Chondrocyte (in vitro differentiated cells): ENCODE data around the gene PANK3. TPM values are rescaled to one million over a fixed set of nuclear protein-coding genes. Genes with fewer than 3 reads are reported as not detected.
A peak's percentile ranks its signal among the peaks of the same experiment; 100 is the strongest.

ENCODE experiments used
- DNase-seq: peaks from one replicate; pipeline ENCODE4 v3.0.0; 2021; ENCODE audit warnings: mixed read lengths, low spot score
- H3K27ac Mint-ChIP-seq: one replicate; pipeline ENCODE4 v1.8.0; 2021; ENCODE audit warnings: mild to moderate bottlenecking, moderate library complexity, mixed read lengths; ENCODE audit not compliant: unreplicated experiment
- H3K27me3 Mint-ChIP-seq: 2 replicates; pipeline ENCODE4 v1.8.0; 2021; ENCODE audit warnings: low read depth, mixed read lengths
- H3K36me3 Mint-ChIP-seq: 2 replicates; pipeline ENCODE4 v1.8.0; 2021; ENCODE audit warnings: low read depth, mixed read lengths
- H3K4me1 Mint-ChIP-seq: 2 replicates; pipeline ENCODE4 v1.8.0; 2021; ENCODE audit warnings: low read depth, mild to moderate bottlenecking, mixed read lengths
- H3K4me3 Mint-ChIP-seq: one replicate; pipeline ENCODE4 v1.8.0; 2021; ENCODE audit warnings: mild to moderate bottlenecking, moderate library complexity, mixed read lengths; ENCODE audit not compliant: unreplicated experiment
- H3K9me3 Mint-ChIP-seq: 2 replicates; pipeline ENCODE4 v1.8.0; 2021; ENCODE audit warnings: low read depth, mixed read lengths
- CTCF ChIP-seq: fragments of 200-600 bp; sonication (generic); IDR thresholded peaks from 2 replicates; pipeline ENCODE4 v1.5.0; 2021; ENCODE audit warnings: antibody characterized with exemption, mild to moderate bottlenecking, moderate library complexity
- total RNA-seq: library from RNA; stranded (reverse); gene quantifications from 3 replicates; pipeline ENCODE4 v1.2.1, GENCODE V29; 2021

Gene PANK3
- total RNA-seq, 1 donor from 2014 or later, result 112 TPM

- no peaks in the 10 kb centered on the region for H3K9me3 Mint-ChIP-seq
- H3K27ac Mint-ChIP-seq, result no peak overlapping the region
- TF ChIP-seq CTCF, result no peak
- H3K27me3 Mint-ChIP-seq, result no peaks in the 10 kb centered on the region
- no peak overlapping the region for H3K4me3 Mint-ChIP-seq
- H3K36me3 Mint-ChIP-seq, result no peaks in the 10 kb centered on the region
- no peak for DNase-seq
- peaks cover 26% of the 10 kb centered on the region for H3K4me1 Mint-ChIP-seq
Measured at GRCh38 chr5:168608821-168609220, 29.7 kb upstream of the PANK3 start.

- H3K36me3 Mint-ChIP-seq, result no peaks in the 10 kb centered on the region
- no peaks in the 10 kb centered on the region for H3K9me3 Mint-ChIP-seq
- DNase-seq, result no peak
- no peak for TF ChIP-seq CTCF
- no peaks in the 10 kb centered on the region for H3K27me3 Mint-ChIP-seq
- no peak overlapping the region for H3K27ac Mint-ChIP-seq
- no peak overlapping the region for H3K4me3 Mint-ChIP-seq
- H3K4me1 Mint-ChIP-seq, result peaks cover 29% of the 10 kb centered on the region
Measured at GRCh38 chr5:168608386-168608785, 29.2 kb upstream of the PANK3 start.

DNA sequence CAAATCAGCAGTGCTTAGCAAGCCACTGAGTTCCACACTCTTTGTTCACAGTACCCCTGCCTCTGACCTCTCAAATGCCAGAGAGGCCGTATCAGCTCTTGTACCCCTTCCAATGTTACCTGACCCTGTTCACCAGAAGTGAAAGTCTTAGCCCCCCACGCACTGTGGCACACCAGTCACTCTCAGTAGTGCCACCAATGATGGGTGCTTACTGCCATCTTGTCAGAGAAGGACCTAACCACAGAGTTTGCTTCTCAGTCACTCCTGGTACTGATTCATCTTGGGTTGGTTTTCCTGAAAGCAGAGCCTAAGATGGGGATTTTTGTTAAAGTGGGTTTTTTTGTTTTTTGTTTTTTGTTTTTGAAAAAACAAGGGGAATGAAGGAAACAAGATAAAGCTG lies 28.8 kb upstream of the PANK3 start:
- Mint-ChIP-seq H3K4me1 (peaks cover 27% of the 10 kb centered on the region), H3K4me3 (no peak overlapping the region), H3K9me3 (no peaks in the 10 kb centered on the region), H3K27ac (no peak overlapping the region), H3K36me3 (no peaks in the 10 kb centered on the region), H3K27me3 (no peaks in the 10 kb centered on the region)
- no peak for TF ChIP-seq CTCF
- DNase-seq, result no peak

- Mint-ChIP-seq H3K27ac (no peak overlapping the region), H3K4me3 (no peak overlapping the region), H3K4me1 (peaks cover 16% of the 10 kb centered on the region), H3K9me3 (no peaks in the 10 kb centered on the region), H3K36me3 (no peaks in the 10 kb centered on the region), H3K27me3 (no peaks in the 10 kb centered on the region)
- no peak for TF ChIP-seq CTCF
- DNase-seq, result no peak
Measured at GRCh38 chr5:168606562-168606961, 27.4 kb upstream of the PANK3 start.

DNA sequence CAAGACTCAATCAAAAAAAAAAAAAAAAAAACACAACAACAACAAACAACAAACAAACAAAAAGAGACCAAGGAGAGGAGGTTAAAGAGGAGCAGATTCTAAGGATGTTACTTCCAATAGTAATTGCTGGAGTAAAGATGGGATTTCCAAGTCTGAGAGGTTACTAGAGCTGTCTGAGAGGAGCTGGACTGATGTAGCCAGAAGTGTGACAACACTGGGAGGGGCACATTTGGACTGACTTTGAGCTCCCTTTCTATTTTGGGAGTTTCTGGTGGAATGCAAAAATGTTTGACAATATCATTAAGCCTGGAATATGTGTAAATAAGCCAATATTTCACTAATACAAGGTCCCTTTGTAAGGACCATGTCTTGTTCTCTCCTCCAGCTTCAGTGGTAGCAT lies 25.3 kb upstream of the PANK3 start:
- H3K36me3 Mint-ChIP-seq, result no peaks in the 10 kb centered on the region
- H3K27me3 Mint-ChIP-seq, result no peaks in the 10 kb centered on the region
- H3K9me3 Mint-ChIP-seq, result no peaks in the 10 kb centered on the region
- peak overlapping the region; percentile 59 for H3K27ac Mint-ChIP-seq
- peaks cover 11% of the 10 kb centered on the region for H3K4me1 Mint-ChIP-seq
- no peak overlapping the region for H3K4me3 Mint-ChIP-seq
- no peak for DNase-seq
- no peak for TF ChIP-seq CTCF
